T-helper 2 cell (primary cell): ENCODE results near the gene CRYGB.
A peak's percentile ranks its signal among the peaks of the same experiment; 100 is the strongest.

Source experiments
- DNase-seq, 5 experiments: peaks; one replicate each; pipeline versions ENCODE4 v3.0.0 to v3.0.0-alpha.2; 2012 to 2022
- total RNA-seq, 2 donors: gene quantifications; one replicate each; lab custom pipeline; 2026; lab: John Stamatoyannopoulos, UW

The CRYGB gene, protein sequence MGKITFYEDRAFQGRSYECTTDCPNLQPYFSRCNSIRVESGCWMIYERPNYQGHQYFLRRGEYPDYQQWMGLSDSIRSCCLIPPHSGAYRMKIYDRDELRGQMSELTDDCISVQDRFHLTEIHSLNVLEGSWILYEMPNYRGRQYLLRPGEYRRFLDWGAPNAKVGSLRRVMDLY
- total RNA-seq = 0 reads per million in 2 donors

DNA sequence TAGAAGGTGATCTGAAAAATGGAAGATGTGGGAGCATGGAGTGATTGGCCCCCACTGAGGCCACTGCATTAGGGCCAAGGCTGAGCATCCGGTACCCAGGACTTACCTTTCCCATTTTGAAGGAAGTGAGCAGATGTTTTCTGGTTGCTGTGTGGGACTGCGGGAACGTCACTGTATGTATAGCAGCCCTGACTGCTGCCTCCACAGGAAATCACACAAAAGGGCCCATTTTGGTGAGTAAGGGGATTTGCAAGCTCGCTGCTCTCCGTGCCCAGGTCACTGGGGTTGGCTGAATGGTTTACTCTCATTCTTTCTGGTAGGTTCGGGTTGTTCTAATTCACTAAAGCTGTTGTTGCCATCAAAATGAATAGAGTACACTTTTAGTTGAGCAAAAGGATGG lies at the start of gene CRYGB:
Gene CRYGB, minus strand, starts transcription at position 153 of the 400 bp plus-strand sequence. Its CDS starts 38 bp downstream, at position 115.
- no peak for DNase-seq

DNA sequence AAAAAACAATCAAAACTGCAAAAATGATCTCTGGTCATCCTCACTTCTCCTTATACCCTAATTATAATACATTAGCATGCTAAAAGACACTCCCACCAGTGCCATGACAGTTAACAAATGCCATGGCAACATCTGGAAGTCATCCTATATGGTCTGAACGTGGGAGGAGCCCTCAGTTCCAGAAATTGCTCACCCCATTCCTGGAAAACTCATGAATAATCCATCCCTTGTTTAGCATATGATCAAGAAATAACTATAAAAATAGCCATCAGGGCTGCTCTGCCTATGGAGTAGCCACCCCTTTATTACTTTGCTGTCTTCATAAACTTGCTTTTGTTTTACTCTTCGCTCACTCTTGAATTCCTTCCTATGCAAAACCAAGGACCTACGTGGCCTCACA lies 49.6 kb upstream of the CRYGB start:
- DNase-seq = no peak

DNA sequence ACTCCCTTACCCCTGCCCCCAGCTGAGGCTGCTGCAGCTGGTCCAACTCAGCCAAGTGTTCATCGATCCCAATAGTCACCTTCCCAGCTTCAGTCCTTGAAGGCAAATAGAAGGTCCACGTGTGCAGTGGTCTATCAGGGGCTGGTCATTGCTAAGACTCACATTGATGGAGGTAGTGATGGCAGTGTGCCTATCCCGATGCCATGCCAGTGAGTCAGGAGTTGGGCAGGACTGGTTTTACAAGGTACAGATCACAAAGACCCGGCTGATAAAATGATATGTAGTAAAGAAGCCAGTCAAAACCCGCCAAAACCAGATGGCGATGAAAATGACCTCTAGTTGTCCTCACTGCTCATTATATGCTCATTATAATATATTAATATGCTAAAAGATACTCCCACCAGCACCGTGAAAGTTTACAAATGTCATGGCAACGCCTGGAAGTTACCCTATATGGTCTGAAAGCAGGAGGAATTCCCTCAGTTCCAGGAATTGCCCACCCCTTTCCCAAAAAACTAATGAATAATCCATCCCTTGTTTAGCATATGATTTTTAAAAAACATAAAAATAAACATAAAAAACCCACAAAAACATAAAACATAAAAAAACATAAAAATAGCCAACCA lies 46.8 kb upstream of the CRYGB start:
- no peak for DNase-seq

DNA sequence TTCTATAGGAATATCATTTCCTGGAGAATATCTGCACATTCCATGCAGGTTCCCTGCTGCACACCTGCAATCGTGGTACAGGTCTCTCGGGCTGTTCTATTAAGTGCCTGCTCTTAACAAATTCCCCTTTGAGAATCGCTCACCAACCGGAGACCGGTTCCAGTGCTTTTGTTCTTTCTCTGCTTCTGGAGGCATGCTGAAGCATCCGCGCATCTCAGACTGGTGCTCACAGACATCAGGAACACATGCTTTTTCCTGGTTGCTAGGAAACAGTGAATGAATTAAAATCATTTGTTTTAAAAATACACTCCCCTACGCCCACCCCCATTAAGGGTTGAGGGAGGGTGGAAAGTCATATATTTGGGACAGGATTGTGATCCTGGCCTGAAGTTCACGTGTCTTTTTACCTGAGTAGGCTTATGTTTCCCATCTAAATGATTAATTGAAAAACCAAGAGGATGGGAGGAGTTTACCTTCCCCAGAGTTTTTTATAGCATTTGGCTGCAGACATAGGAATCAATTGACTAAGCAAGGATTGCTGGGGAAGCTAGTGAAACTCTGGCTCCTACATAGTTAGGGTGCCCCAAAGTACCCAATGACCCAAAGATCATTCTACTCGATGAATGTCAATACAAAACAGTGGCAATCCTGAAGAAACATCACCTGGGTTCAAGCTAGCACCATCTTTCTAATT lies 44.0 kb upstream of the CRYGB start, which contains the start of gene C2orf80:
Gene C2orf80, minus strand, starts transcription at position 221 of the 694 bp plus-strand sequence. CDS start 3,044 bp downstream, outside the sequence.
- no peak for DNase-seq

DNA sequence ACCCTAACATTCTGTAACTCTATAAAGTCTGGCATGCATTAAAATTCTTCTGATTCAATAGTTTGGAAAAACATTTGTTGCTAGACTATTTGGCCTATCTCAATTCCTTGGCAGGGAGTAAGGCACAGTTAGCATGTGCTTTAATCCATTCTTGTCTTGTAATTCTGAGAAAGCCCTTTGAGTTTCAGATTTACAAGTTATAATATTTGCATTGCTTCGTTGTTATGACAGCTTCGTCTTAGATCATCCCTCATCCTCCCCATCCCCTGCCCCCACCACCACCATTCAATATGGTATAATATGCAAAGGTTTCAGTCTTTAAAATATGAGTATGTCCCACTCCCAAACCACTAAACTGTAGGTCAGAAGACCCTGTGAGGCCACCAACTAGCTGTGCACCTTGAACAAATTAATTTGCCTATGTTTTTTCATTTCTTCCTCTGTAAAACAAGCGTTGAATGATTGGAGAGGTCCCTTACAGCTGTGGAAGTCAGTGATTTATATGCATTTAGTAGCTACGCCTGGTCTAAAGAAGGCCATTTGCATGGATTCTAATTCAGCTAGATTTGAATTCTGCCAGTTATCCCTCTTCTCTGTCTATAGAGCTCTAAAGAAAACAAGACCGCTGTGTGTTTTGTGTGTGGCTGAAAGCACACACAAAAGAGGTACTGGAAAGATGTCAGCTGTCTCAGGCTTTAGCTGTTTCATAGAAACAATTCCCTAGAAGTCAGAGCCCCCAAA lies 43.3 kb upstream of the CRYGB start:
- no peak for DNase-seq

DNA sequence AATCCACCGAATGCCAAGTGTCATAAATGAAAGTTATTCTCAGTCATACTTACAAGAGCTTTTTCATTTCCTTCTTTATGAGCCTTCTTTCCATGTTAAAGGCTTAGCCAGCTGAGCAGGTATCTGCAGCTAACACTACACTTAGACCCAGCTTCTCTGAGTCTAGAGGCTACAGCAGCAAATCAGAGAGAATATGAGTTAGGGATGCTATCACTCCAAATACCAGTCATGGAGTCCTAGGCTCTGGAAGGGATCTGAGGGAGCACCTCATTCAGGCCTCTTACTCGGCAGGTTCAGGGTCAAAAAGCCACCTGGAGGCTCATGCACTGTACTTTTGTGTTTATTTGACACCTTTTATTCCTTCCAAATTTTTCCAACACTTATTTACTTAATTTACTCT lies 40.9 kb upstream of the CRYGB start:
- DNase-seq = no peak

DNA sequence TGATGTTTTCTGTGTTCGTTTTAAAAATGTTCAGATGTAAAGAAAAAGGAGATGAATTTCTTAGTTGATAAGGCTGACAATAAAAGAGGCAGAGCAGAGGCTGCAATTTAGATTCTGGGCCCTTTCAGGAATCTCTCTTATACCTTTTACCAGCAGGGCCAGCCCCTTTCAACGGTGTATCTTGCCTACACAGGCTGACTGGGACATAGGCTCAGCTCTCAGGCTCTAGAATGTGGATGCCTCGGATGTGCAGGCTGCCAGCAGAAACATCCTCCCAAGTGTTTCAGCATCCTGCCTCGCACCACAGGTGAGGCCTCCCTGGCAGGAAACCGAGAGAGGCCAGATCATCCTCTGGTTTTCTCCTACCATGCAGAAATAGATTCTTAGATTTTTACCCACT lies 40.5 kb upstream of the CRYGB start:
- no peak for DNase-seq

DNA sequence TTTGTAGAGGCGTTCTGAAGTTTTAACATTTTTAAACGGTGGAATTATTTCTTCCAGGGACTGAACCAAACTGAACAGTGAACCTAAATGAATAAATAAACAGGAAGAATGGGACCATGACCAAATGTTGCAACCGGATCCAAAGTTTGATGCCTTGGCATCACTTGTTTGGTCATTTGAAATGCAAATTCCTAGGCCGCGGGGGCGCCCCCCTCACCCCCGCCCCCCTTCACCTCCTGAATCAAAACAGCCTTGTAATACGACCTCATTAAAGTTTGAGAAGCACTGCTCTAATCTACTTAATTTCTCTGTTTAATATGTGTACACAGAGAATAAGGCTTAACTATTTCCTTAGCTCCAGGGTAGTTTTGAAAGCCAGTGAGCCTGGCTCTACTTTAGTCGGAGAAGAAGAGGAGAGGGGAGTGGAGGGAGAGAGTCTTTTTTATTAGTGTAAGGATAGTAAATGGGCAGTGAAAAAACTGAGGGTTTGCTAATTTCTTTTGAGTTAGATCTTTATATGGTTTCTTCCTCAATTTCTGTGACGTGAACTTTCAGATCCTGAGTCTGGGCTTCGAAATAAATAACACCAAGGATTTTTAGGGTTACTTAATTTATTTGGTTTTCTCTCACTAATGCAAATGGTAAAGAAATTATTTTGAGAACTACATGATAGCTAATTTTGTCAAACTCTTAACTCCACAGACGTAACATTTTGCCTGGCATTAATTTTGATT lies 38.2 kb upstream of the CRYGB start:
- no peak for DNase-seq

DNA sequence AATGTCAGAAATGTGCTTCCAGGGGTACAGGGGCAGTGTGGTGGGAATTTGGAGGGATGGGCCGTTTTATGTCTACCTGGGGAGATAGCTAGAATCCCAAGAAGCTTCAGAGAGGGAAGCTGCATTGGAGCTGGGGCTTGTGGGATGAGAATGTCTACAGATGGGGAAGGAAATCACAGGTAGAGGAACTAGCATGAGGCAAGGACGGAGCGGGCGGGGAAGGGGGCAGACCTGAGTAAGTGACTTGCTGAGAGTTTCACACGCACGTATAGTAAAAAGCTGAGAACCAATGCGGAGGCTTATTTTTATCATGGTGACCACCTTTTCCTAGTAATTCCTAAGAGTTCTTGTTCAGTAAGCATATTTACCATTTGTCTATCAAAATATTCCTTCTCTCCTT lies 37.6 kb upstream of the CRYGB start:
- no peak for DNase-seq

DNA sequence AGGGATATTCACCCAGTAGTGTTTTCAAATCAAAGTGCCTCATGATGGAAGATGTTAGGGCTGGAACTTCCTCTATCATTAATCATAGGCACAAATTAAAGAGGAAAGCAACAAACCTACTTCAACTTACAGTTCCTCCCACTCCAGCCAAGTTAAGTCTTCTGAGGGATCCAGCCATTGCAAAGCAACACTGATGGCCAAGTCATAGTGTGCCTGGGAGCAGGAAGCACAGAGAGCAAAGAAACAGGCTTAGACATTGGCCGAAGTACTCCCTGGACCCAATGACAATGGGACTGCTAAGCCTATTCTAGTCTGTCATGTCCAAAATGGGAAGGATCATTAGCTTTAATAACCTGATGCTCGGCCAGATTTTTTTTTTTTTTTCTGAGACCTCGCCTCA lies 36.9 kb upstream of the CRYGB start:
- DNase-seq = no peak

DNA sequence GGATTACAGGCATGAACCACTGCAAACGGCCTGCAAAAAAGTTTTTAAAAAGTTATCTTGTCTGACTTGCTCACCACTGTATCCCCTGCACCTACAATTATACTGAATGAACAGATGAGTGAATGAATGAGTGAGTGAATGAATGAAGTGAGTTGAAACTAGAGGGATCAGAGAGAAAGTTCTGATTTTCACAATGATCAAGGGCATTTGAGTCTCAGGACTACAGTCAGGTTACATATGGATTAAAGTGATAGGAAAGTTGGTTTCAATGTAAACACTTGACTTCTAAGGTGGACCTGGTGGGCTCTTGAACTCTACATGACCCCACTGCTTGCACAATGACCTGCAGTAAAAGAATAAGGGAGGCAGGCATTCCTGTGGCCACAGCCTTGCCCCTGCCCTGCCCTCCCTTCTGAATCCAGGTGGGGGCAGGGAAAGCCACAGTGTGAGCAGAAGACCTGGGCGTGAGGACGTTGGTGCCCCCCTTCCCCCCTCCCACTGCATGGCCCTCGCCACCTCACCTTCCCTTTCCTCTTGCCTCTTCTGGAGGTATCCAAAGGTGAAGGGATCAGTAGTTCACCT lies 33.2 kb upstream of the CRYGB start:
- DNase-seq = no peak

DNA sequence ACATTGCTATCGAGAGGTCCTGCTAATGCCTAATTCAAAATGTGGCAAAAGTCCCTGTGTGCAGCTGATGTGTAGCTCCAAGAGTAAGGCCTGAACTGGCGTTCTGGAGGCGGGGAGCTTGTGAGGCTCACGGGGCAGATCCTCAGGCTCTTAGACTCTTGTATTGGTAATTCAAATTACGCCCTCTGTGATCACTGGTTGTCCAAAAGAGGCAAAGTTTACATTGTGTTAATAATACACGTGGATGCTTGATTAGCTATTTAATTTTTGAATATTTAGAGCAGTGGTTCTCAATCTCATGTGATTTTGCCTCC lies 29.8 kb upstream of the CRYGB start:
- DNase-seq = no peak

DNA sequence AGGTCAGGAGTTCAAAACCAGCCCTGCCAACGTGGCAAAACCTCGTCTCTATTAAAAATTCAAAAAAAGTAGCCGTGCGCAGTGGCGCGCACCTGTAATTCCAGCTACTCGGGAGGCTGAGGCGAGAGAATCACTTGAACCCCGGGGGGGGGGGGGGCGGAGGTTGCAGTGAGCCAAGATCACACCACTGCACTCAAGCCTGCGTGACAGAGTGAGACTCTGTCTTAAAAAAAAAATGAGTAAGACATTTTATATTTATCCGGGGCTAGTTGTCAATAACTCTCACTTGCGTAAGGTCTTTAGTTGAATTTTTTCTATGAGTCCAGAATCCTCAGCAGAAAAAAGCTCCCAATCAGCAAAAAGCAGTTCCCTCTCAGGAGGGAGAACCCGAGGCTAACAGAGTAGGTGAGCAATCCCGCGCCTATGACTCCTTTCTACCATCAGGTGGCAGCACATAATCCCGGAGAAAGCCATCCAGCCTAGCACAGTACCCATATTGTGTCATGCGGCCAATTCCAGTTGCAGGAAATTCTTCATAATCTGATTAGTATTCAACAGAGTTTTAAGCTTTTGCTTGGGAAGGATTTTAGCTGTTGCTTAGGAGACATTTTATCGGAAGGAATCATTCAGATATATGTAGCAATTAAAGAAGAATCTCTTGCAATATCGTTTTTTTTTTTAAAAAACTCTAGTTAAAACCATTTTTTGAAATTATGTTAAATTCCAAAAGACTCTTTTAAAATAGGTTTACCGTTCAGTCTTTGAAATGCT lies 29.3 kb upstream of the CRYGB start:
- peak in 4 of 5 experiments; percentile 17 to 54 (median 21) for DNase-seq

DNA sequence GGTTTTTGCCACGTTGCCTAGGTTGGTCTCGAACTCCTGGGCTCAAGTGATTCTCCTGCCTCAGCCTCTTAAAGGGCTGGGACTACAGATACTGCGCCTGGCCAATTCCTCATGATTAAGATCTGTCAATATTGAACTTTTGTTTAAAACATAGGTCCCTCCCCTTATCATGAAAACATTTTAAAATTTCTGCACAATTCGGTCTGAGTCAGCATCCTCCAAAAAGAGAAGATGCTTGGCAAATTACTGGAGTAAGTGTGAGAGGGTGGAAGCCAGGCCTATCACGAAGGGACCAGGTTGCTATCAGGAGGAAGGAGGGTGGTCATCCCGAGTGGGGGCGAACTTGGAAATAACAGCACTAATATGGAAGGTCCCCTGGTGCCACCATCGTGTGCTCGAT lies 28.2 kb upstream of the CRYGB start:
- no peak for DNase-seq

DNA sequence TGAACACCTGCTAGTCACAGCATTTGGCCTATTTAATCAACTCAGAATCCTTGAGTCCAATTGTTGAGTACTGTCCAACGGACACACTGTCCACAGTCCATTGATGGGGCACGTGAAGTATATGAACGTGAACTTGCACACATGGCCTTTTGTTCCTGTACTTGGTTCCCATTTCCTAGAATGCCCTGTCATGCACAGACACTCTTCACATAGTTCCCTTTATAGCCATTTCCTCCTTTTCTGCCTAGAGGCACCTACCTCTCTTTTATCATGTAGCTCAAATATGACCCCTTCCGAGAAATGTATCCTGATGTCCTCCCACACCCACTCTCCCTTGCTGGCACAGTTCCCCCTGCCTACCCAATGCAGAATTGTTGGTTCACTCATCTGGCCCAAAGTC lies 26.2 kb upstream of the CRYGB start:
- no peak for DNase-seq

DNA sequence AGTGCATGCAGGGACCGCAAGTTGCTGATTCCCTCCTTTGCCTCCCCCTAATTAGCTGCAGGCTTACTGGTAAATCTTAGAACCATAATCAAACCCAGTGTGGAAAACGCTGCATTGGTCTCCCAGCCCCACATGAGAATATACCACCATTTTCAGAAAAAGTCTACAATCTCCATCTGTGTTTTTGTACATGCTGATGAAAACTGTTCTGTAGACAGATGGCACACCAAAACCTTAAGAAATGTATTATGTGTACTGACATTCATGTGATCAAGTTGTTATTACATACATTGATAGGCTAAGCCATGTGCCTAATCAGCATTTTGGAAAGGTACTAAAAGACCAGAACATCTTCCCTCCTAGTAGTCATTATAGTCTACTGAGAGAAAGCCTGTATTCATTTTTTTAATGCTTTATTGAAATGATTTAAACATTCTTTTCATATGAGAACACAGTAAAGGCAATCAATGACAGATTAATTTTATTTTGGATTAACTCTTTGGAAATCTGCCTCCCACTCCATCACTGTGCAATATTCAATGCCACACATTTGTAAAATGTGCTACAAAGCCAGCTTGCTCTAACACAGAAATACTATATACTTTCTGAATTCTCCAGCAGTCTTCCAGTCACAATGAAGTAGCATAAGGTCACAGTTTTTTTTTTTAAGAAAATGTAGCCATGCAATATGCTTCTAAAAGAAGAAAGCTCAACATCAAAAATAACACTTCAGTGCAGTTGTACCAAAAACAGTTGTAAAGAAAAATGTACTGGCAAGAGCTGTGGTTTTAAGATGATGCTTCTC lies 19.2 kb upstream of the CRYGB start:
- no peak for DNase-seq

DNA sequence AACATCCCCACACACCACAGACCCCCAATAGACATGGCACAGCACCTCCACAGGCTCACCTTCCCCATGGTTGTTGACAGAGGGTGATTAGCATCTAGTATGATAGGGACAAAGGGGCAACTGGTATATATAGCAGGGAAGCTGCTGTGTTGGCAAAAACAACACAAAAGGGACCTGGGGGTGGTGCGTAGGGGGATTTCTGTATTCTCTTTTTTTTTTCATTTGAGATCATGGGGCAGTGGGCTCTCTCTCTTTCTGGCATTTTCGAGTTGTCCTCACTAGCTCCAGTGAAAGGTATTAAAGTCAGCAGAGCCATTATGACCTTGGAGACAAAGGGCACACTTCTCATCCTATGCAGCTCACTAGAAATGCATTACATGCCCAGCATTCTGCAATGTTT lies 17.5 kb upstream of the CRYGB start, which contains the start of gene CRYGA:
Gene CRYGA, minus strand, starts transcription at position 101 of the 400 bp plus-strand sequence. Its CDS starts 33 bp downstream, at position 68.
- DNase-seq = no peak

DNA sequence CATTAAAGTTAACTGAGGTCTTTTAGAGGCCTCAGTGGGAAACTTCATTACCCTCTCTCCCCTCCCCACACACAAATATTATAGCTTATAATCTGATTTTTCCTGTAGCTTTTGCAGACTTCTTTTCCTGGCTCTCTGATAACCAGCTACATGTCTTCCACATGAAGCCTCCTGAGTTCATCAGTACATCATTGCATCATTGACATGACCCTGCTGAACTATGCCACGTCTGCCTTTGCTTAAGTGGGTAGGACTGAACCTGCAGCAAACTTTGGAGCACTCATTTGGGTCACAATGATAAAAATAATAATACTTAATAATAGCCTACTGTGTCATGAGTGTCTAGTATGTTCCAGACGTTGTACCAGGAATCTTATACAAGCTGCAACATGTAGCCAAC lies 10.5 kb upstream of the CRYGB start:
- no peak for DNase-seq

DNA sequence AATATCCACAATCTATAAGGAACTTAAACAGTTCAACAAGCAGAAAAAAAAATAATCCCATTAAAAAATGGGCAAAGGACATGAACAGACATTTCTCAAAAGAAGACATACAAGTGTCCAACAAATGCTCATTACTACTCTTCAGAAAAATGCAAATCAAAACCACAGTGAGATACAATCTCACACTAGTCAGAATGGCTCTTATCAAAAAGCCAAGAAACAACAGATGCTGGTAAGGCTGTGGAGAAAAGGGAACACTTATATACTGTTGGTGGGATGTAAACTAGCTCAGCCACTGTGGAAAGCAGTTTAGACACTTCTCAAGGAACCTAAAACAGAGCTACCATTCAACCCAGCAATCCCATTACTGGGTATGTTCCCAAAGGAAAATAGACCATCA lies 7.2 kb upstream of the CRYGB start:
- peak in 1 of 5 experiments; percentile 13 for DNase-seq

DNA sequence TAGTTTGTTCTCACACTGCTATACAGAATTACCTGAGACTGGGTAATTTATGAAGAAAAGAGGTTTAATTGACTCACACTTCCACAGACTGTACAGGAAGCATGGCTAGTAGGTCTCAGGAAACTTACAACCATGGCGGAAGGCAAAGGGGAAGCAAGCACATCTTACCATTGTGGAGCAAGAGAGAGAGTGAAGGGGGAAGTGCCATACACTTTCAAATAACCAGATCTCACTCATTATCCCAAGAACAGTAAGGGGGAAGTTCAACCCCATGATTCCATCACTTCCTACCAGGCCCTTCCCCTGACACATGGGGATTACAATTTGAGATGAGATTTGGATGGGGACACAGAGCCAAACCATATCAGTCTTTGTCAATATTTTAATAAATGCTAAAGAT lies 5.0 kb upstream of the CRYGB start:
- no peak for DNase-seq

DNA sequence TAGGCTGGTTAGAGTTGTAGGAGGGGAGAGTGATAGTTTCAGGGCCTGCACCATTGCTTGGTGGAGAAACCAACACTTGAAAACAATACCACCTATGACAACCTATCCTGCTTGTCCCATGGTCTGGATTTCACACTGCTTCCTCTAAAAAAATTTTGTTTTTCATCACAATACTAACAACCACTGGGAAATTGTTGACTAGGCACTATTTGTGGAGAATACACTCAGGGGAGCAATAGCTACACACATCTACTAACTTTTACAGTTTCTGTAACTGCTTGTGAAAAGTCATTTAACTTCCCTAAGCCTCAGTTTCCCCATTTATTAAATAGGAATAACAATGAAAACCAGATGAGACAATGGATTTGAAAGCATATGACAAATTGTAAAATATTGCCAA lies 4.1 kb upstream of the CRYGB start:
- no peak for DNase-seq
